ENCODE results near the gene ALG8.
"Not testable (repeated sequence)": the region's sequence is repeated elsewhere in the genome, so short reads cannot be mapped to it uniquely, and the experiment has no call there.

ALG8 gene

GRCh38 chr11:78066471-78066870, 73.0 kb downstream of the ALG8 start:
- DNase-seq = no peak

GRCh38 chr11:78065203-78065602, 74.2 kb downstream of the ALG8 start:
- DNase-seq = no peak

GRCh38 chr11:78063440-78064181, 75.8 kb downstream of the ALG8 start, which contains the start of gene THRSP:
Gene THRSP, plus strand, starts transcription at chr11:78063861. Its CDS starts 21 bp downstream, at chr11:78063882.
- DNase-seq = no peak

DNA sequence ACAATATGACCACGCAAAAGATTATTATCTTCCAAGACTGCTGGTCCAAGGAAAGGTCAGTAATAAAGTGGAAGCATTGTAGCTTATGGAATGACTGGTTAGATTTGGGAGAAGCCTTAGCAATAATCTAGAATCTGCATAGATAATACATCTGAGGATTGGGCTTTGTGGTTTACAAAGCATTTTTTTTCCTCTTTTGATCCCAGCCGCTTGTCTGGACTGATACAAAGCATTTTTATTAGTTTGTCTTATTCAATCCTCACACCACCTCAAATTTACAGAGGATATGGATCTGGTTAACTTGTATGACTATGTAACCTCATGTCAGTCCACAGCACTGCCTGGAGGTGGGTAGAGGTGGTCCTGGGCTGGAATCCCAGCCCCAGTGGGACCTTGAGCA, 76.8 kb downstream of the ALG8 start:
- no peak for DNase-seq

DNA sequence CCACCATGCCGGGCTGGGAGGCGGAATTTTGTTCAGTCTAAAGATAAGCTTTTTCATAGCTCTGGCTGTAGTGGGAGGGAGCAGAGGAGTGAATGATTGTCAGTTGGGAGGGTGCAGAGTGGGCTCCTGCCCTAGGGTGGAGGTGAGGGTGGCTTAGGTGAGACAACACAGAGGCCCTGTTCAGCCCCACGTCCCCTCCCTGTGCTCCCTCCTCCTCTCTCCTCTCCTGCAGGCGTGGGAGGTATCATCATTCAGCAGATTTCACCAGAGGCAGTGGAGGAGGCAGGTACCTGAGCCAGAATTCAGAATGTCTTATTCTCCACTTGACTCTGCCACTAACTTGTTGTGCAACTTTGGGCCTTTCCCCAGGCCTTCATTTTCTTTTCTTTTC, 77.5 kb downstream of the ALG8 start:
- DNase-seq = no peak

DNA sequence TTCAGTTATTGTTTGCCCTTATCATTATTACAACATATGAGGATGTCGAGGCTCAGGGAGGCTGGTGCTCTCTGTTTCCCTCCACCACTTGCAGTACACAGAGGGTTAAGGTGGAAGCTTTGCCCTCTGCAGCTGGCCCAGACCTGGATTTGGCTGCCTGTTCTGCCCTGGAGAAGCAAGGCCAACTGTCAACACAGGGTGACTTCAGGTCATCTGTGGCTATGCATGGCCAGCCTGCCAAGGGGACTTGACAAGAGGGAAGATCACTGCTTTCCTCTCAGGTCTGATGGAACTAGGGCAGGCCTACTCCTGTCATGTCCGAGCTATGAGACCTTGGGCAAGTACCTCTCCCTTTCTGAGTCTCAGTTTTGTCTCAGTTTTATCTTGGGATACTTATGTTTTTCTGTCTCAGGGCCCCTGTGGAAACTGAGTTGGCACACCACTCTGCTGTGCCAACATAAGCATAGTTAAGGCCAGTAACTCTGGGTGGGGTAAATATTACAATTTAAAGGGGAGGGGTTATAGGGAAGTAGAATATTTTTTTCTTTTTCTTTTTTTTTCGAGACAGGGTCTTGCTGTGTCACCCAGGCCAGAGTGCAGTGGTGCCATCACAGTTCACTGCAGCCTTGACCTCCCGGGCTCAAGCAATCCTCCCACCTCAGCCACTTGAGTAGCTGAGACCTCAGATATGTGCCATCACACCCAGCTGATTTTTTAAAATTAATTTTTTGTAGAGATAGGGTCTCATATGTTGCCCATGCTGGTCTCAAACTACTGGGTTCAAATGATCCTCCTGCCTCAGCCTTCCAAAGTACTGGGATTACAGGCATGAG, 78.1 kb downstream of the ALG8 start:
- DNase-seq = no peak

DNA sequence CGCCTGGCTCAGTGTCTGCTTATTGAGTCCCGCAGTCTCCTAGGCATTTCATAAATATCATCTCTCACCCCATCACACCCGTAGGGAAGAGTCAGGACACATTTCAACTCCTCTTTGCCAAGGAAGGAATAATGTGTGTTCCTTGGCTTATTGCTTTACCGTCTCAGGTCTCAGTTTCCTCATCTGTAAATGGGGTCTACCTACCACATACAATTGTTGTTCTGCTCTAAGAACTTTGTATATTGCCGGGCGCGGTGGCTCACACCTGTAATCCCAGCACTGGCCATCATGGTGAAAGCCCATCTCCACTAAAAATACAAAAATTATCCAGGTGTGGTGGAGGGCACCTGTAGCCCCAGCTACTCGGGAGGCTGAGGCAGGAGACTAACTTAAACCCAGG, 78.9 kb downstream of the ALG8 start:
- DNase-seq = no peak

- DNase-seq = not testable (repeated sequence)
These were observed 79.6 kb downstream of the ALG8 start for GRCh38 chr11:78059749-78060328.

GRCh38 chr11:78057462-78058055, 81.9 kb downstream of the ALG8 start:
- DNase-seq = no peak

- no peak for DNase-seq
These were observed 83.3 kb downstream of the ALG8 start for GRCh38 chr11:78056093-78056492.

DNA sequence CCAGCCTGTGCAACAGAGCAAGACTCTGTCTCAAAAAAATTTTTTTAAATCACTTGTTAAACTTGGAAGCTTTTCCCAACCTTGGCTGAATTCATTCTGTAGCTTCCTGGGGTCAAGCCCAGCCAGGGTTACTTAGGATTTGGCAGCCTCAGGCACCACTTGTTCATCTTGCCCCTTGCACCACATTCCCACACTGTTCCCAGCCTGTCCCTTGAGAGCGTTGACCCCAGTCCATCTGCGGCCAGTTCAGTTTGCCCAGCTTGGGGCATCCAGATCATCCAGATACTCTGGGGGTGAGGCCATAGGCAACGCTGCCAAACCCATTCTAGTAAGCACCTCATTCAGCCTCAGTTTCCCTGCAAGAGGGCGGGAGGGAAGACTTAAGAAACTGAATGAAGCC, 84.5 kb downstream of the ALG8 start:
- no peak for DNase-seq

DNA sequence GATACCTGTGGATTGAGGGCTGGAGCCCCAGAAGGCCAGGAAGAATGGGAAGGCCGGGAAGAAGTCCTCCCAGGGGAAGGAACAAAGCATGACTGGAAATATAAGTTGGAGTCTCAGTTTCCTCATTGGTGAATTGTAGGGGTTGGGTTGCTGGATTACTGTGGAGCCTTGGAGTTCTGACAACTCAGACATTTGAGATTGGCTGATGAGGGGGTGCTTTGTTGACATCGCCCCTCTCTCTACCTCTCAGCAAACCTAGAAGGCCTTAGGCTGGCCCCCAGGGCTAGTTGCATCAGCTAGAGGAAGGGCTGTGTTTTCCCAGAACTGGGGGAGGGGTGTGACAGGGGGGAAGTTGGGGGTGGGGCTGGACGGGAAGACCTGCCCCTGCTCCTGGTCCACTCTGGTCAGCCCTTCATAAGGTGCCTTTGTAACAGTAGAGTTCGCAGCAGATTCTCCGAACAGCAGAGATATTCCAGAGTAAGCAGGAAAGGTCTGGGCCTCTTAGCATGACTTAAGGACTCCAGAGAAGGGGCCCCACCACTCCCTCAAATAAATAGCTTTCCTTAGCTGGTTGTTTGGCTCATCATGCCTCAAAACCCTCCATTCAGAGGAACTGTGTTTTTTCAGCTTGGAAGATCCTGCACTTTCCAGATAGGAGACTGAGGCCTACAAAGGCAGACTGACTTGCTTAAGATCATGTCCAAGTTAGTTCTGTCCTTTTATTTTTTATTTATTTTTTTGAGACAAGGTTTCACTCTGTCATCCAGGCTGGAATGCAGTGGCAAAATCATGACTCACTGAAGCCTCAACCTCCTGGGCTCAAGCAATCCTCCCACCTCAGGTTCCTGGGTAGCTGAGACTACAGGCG, 88.2 kb downstream of the ALG8 start:
- DNase-seq = no peak
